Measurements from ENCODE around the gene RGCC. TPM values are rescaled to one million over a fixed set of nuclear protein-coding genes. Genes with fewer than 3 reads are reported as not detected.

Gene RGCC
- total RNA-seq, 1 donor from 2014 or later, result 381 TPM

GRCh38 chr13:41499452-41499851 is 42.1 kb downstream of the RGCC start:
- intact Hi-C loops (cut with DNase I), result no loop called here
- DNase-seq (no peak), ATAC-seq (no peak)
- Histone ChIP-seq H3K4me1 (peaks cover 11% of the 10 kb centered on the region), H3K27ac (no peak overlapping the region), H3K27me3 (ENCODE audit: low read depth) (no peaks in the 10 kb centered on the region), H3K4me3 (no peak overlapping the region), H3K36me3 (no peaks in the 10 kb centered on the region), H3K9me3 (no peaks in the 10 kb centered on the region)
- TF ChIP-seq CTCF (IDR thresholded peaks at IDR 0.05), result no peak

- no peak for TF ChIP-seq CTCF (IDR thresholded peaks at IDR 0.05)
- no peak for DNase-seq
- ATAC-seq, result peak; percentile 55 to 61
- Histone ChIP-seq H3K4me3 (no peak overlapping the region), H3K9me3 (no peaks in the 10 kb centered on the region), H3K36me3 (no peaks in the 10 kb centered on the region), H3K4me1 (peaks cover 11% of the 10 kb centered on the region), H3K27me3 (ENCODE audit: low read depth) (no peaks in the 10 kb centered on the region), H3K27ac (no peak overlapping the region)
- intact Hi-C loops (cut with DNase I), result no loop called here
Observed at GRCh38 chr13:41500511-41500910, 43.2 kb downstream of the RGCC start.

- ATAC-seq (no peak), DNase-seq (no peak)
- H3K27me3 ChIP-seq (ENCODE audit: low read depth), result no peaks in the 10 kb centered on the region
- H3K4me3 ChIP-seq, result no peak overlapping the region
- no peak overlapping the region for H3K27ac ChIP-seq
- H3K36me3 ChIP-seq, result no peaks in the 10 kb centered on the region
- peaks cover 10% of the 10 kb centered on the region for H3K4me1 ChIP-seq
- H3K9me3 ChIP-seq, result no peaks in the 10 kb centered on the region
- intact Hi-C loops (cut with DNase I), result no loop called here
- no peak for TF ChIP-seq CTCF (IDR thresholded peaks at IDR 0.05)
Observed at GRCh38 chr13:41501281-41501680, 43.9 kb downstream of the RGCC start.

DNA sequence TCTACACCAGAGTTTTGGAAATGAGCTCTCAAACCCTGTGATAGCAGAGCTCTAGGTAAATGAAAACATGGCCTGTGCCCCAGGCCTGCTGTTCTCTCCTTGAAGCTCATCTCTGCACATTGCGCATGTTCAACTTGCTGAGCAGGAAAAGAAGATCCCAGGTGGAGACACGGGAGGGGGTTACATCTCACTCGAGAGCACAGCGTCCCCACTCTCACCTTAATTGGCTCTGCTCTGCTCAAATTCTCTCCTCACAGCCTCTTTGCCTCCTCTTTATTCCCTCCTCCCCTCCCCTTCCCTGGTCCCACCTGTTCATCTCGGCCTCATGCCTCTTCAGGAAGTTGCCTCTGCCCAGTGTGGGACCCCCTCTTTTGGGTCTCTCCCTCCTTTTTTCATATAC is 44.7 kb downstream of the RGCC start:
- DNase-seq (no peak), ATAC-seq (no peak)
- Histone ChIP-seq H3K4me1 (peaks cover 3% of the 10 kb centered on the region), H3K4me3 (no peak overlapping the region), H3K27me3 (ENCODE audit: low read depth) (no peaks in the 10 kb centered on the region), H3K9me3 (no peaks in the 10 kb centered on the region), H3K27ac (no peak overlapping the region), H3K36me3 (no peaks in the 10 kb centered on the region)
- intact Hi-C loops (cut with DNase I), result no loop called here
- TF ChIP-seq CTCF (IDR thresholded peaks at IDR 0.05), result no peak

DNA sequence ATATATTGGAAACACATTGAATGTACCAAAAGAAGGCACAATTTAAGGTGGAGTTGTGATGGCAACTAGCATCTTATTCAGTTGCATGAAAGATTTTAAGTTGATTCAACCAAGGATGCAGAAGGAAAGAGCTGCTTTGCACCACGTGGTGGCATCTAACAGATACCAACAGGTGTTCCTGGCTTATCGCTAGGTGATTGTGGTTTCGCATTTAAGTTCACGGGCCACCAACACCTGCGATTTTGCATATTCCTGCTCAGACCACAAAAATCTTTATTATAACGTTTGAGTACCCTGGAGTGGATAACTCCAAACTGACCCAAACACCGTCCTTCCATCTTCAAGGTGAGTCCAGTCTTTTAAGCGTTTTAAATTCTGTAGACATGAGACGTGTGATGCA is 45.3 kb downstream of the RGCC start:
- intact Hi-C loops (cut with DNase I), result no loop called here
- no peaks in the 10 kb centered on the region for H3K9me3 ChIP-seq
- no peak for ATAC-seq

More for the DNA sequence above, 45.3 kb downstream of the RGCC start:
- H3K36me3 ChIP-seq, result no peaks in the 10 kb centered on the region
- TF ChIP-seq CTCF (IDR thresholded peaks at IDR 0.05), result no peak
- H3K4me1 ChIP-seq, result no peaks in the 10 kb centered on the region
- no peaks in the 10 kb centered on the region for H3K27me3 ChIP-seq (ENCODE audit: low read depth)
- H3K4me3 ChIP-seq, result no peak overlapping the region
- no peak overlapping the region for H3K27ac ChIP-seq
- DNase-seq, result no peak
